ENCODE measurements around the gene SCCPDH.

SCCPDH gene

GRCh38 chr1:246786606-246787238, 62.5 kb downstream of the SCCPDH start:
- DNase-seq: no peak

GRCh38 chr1:246787781-246788513, 63.7 kb downstream of the SCCPDH start:
- no peak for DNase-seq

GRCh38 chr1:246788895-246789338, 64.7 kb downstream of the SCCPDH start:
- DNase-seq: no peak

DNA sequence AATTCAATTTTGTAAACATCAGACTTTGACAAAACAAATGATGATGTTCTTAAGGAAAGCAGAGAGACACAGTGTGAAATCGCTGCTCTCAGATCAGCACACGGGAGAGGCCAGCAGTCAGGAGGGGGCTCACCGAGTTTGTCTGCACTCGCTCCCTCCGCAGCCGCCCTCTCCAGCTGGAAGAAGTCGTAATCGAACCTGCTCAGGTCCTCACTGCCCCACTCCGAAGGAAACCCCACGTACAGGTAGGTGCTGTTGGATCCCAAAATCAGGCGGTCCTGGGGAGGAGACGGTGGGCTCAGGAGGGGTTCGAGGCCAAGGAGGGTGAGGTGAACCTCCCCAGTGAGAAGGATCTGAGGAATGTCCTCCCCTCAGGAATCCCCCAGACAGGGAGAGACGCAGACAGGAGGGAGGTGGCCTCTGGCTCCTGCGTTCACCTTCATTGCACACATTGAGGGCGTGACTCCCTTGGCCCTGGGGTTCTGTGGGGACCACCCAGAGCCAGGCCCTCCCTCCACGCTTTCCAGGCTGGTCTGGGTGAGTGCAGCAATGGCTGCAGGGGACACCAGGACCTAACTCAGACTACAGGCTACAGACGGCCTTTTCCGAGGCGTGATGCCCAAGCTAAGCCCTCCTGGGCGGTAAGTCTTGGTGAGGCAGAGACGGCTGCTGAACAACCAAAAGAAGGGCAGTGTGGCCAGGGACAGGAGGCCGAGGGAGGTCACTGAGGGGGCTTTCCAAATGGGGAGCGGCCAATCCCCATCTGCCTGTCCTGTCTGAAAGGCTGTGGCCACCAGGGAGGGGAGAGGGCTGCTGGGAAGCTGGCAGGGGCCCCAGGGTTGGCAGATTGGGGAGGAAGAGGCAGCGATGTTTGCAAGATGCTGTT, 65.5 kb downstream of the SCCPDH start:
- no peak for DNase-seq

DNA sequence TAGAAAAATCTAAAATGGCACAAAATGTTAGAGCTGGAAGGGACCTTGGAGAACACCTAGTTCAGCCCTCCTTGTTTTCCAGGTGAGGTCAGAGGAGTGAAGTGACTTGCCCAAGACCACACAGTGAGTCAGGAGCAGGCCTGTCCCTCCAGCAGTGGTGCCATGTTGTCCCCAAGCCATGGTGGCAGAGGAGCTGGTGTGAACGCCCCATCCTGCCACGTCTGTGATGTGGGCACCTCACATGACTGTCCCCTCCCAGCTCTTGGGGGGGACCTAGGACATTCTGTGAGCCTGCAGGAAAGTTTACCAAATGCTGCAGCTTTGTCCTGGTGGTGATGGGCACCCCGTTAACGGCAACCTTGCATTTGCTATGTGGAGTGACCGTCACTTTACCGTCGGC, 66.2 kb downstream of the SCCPDH start:
- no peak for DNase-seq

DNA sequence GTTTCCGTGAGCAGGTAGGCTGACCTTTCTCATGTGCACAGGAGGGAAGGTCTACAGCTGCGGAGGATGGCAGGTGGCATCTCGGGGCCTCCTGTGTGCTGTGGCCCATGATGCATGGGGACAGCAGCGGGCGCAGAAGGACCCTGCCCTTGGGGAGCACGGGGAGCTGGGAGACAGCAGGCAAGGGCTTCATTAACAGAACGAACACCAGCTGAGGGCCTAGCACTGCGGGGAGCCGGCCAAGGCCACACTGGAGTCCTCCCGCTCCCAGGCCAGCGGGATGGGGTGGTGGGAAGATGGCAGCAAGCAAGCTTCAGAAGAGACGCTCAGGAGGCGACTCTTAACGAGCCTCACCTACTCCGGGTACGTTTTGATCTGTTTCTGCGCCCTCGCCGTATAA, 66.6 kb downstream of the SCCPDH start:
- DNase-seq: no peak

- no peak for DNase-seq
Observed at GRCh38 chr1:246791303-246791918, 67.2 kb downstream of the SCCPDH start.

GRCh38 chr1:246792603-246793002, 68.4 kb downstream of the SCCPDH start:
- DNase-seq: no peak

DNA sequence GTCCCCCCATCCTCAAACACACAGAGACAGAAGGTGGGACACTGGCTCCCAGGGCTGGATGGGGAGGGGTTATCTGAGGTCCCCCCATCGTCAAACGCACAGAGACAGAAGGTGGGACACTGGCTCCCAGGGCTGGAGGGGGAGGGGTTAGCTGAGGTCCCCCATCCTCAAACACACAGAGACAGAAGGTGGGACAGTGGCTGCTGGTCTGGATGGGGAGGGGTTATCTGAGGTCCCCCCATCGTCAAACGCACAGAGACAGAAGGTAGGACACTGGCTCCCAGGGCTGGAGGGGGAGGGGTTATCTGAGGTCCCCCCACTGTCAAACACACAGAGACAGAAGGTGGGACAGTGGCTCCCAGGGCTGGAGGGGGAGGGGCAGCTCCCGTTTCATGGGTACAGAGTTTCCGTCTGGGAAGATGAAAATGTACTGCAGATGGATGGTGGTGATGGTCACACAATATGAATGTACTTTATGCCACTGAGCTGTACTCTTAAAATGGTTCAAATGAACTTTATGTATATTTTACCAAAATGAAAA, 69.2 kb downstream of the SCCPDH start:
- DNase-seq: no peak

- DNase-seq: no peak
Observed at GRCh38 chr1:246794048-246794827, 70.0 kb downstream of the SCCPDH start.

- DNase-seq: no peak
Observed at GRCh38 chr1:246794828-246795671, 70.8 kb downstream of the SCCPDH start.

- DNase-seq: no peak
Observed at GRCh38 chr1:246795906-246796694, 71.9 kb downstream of the SCCPDH start.

DNA sequence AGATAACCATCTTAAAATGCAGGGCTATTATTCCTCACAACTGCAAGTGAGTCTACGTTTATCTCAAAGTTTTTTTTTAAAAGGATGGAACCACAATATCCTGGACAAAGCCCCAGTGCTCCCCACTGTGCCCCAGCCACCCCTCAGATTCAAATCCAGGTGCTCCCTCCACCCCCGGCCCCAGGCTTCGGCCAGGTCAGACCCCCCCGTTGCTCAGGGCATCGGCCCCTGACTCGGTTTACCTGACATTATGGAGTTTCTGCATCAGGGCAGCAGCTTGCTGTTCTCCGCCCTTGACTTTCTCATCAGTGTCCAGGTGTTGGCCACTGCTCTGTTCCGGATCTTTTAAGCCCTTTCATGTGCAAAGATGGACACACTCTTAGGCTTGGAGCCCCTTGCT, 72.9 kb downstream of the SCCPDH start:
- DNase-seq: no peak

- DNase-seq: no peak
Observed at GRCh38 chr1:246797597-246797996, 73.4 kb downstream of the SCCPDH start.

GRCh38 chr1:246798107-246798506, 73.9 kb downstream of the SCCPDH start:
- DNase-seq: no peak

GRCh38 chr1:246798606-246799496, 74.6 kb downstream of the SCCPDH start:
- no peak for DNase-seq

DNA sequence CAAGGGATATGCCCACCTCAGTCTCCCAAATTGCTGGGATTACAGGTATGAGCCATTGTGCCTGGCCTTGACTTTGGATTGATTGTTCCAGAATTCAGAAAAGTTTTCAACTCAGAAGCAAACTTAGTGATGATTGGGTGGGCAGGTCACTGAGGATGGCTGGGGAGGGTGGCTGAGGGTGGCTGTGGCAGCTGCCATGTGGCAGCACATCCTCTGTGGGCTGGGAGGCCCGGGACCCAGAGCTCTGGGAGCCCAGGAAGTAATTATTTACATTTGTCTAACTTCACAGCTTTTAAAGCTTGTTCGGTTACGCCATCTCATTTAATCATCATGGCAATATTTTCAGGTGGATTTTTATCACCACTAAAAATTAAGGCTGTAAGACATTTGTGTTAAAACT, 76.1 kb downstream of the SCCPDH start:
- DNase-seq: no peak

GRCh38 chr1:246800756-246801155, 76.5 kb downstream of the SCCPDH start:
- no peak for DNase-seq

Data from GOT3 (cell line).